ENCODE data around the gene ACSM2A.

The ACSM2A gene

DNA sequence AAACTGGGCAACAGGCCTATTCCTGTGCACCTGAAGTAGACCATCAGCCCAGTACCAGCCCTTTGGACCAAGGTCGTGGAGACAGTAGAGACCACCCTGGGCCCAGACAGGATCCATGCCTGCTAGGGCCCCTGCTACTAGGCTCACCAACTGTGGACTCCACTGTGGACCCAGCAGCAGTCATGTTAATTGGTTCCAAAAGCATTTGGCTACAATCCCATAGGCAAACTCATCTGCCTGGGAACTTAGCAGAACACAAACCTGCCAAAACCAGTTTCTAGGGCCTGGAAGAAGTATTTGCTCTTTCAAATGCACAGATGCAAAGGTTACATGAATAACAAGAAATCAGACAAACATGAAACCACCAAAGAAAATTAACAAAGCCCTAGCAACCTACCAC lies 53.1 kb downstream of the ACSM2A start:
- Histone ChIP-seq H3K4me1 (ENCODE audit: insufficient read depth, poor library complexity, severe bottlenecking) (no peaks in the 10 kb centered on the region), H3K36me3 (ENCODE audit: low read depth) (no peaks in the 10 kb centered on the region), H3K27me3 (ENCODE audit: insufficient read depth, poor library complexity, severe bottlenecking) (no peaks in the 10 kb centered on the region), H3K27ac (ENCODE audit: poor library complexity, severe bottlenecking) (no peak overlapping the region), H3K4me3 (ENCODE audit: severe bottlenecking) (no peak overlapping the region), H3K9me3 (ENCODE audit: severe bottlenecking) (no peaks in the 10 kb centered on the region)
- ATAC-seq (ENCODE audit: low read depth) (no peak), DNase-seq (ENCODE audit: low spot score) (no peak)
- no peak for TF ChIP-seq CTCF (IDR thresholded peaks at IDR 0.05; ENCODE audit: poor library complexity, severe bottlenecking)

- DNase-seq (ENCODE audit: low spot score) (no peak), ATAC-seq (ENCODE audit: low read depth) (no peak)
- Histone ChIP-seq H3K4me1 (ENCODE audit: insufficient read depth, poor library complexity, severe bottlenecking) (no peaks in the 10 kb centered on the region), H3K36me3 (ENCODE audit: low read depth) (no peaks in the 10 kb centered on the region), H3K27me3 (ENCODE audit: insufficient read depth, poor library complexity, severe bottlenecking) (no peaks in the 10 kb centered on the region), H3K27ac (ENCODE audit: poor library complexity, severe bottlenecking) (no peak overlapping the region), H3K4me3 (ENCODE audit: severe bottlenecking) (no peak overlapping the region), H3K9me3 (ENCODE audit: severe bottlenecking) (no peaks in the 10 kb centered on the region)
- no peak for TF ChIP-seq CTCF (IDR thresholded peaks at IDR 0.05; ENCODE audit: poor library complexity, severe bottlenecking)
These were observed 56.0 kb downstream of the ACSM2A start for GRCh38 chr16:20507280-20507679.

DNA sequence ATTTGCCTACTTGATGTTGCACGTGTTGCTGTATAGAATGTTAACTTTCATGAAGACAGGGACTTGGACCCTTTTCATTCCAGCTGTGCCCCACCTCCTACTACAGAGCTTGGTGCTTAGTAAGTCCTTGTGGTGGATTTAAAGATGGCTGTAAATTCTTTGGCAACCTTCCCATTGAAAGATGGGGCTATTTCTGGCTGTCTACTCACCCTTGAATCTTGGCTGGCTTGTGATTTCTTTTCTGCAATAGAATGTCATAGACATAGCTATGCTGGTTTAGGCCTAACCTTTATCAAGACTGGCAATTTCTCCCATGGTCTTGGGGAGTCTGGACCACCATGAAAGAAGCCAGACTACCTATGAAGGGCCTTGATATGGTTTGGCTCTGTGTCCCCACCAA lies 59.0 kb downstream of the ACSM2A start:
- Histone ChIP-seq H3K36me3 (ENCODE audit: low read depth) (no peaks in the 10 kb centered on the region), H3K4me1 (ENCODE audit: insufficient read depth, poor library complexity, severe bottlenecking) (no peaks in the 10 kb centered on the region), H3K27me3 (ENCODE audit: insufficient read depth, poor library complexity, severe bottlenecking) (no peaks in the 10 kb centered on the region), H3K27ac (ENCODE audit: poor library complexity, severe bottlenecking) (no peak overlapping the region), H3K9me3 (ENCODE audit: severe bottlenecking) (no peaks in the 10 kb centered on the region), H3K4me3 (ENCODE audit: severe bottlenecking) (no peak overlapping the region)
- no peak for TF ChIP-seq CTCF (IDR thresholded peaks at IDR 0.05; ENCODE audit: poor library complexity, severe bottlenecking)
- ATAC-seq (ENCODE audit: low read depth) (no peak), DNase-seq (ENCODE audit: low spot score) (no peak)

DNA sequence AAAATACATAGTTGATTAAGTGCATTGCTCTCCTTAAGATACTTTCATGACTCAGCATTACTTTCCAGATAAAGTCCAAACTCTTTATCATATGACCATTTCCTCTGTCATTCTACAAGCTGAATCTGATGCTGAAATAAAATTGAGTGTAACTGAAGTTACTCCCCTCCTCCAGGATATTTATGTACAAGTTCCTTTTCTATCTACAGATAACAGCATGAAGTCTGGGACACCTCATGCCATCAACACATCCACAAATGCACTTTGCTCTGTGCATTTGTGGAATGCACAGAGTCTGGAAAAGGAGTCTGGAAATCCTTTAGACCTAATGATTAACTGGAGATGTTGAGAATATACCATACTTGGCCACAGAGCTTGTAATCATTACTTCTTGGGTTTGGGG lies 64.4 kb downstream of the ACSM2A start:
- Histone ChIP-seq H3K27ac (ENCODE audit: poor library complexity, severe bottlenecking) (no peak overlapping the region), H3K9me3 (ENCODE audit: severe bottlenecking) (no peaks in the 10 kb centered on the region), H3K4me3 (ENCODE audit: severe bottlenecking) (no peak overlapping the region), H3K36me3 (ENCODE audit: low read depth) (no peaks in the 10 kb centered on the region), H3K27me3 (ENCODE audit: insufficient read depth, poor library complexity, severe bottlenecking) (no peaks in the 10 kb centered on the region), H3K4me1 (ENCODE audit: insufficient read depth, poor library complexity, severe bottlenecking) (no peaks in the 10 kb centered on the region)
- ATAC-seq (ENCODE audit: low read depth) (no peak), DNase-seq (ENCODE audit: low spot score) (no peak)
- no peak for TF ChIP-seq CTCF (IDR thresholded peaks at IDR 0.05; ENCODE audit: poor library complexity, severe bottlenecking)

DNA sequence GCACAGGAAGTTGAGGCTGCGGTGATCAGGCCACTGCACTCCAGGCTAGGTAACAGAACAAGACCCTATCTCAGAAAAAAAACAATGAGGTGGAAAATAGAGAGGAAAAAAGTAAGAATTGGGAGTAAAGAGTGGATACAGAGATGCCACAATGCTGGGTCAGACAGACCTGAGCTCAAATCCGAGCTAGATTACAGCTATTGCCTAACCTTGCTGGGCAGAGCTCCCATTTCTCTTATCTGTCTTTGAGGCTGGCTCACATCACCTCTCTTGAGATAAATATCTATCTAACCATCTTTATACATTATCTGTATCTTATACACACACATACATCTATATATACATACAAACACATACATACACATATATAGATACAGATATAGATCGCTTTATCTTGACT lies 65.8 kb downstream of the ACSM2A start:
- H3K9me3 ChIP-seq (ENCODE audit: severe bottlenecking) = no peaks in the 10 kb centered on the region
- no peaks in the 10 kb centered on the region for H3K36me3 ChIP-seq (ENCODE audit: low read depth)
- H3K27me3 ChIP-seq (ENCODE audit: insufficient read depth, poor library complexity, severe bottlenecking) = no peaks in the 10 kb centered on the region
- H3K4me1 ChIP-seq (ENCODE audit: insufficient read depth, poor library complexity, severe bottlenecking) = no peaks in the 10 kb centered on the region
- no peak for TF ChIP-seq CTCF (IDR thresholded peaks at IDR 0.05; ENCODE audit: poor library complexity, severe bottlenecking)
- no peak for ATAC-seq (ENCODE audit: low read depth)
- H3K27ac ChIP-seq (ENCODE audit: poor library complexity, severe bottlenecking) = no peak overlapping the region
- no peak for DNase-seq (ENCODE audit: low spot score)
- no peak overlapping the region for H3K4me3 ChIP-seq (ENCODE audit: severe bottlenecking)

Data from RWPE2 (cell line).